ENCODE results near the gene HTRA3.

The HTRA3 gene

DNA sequence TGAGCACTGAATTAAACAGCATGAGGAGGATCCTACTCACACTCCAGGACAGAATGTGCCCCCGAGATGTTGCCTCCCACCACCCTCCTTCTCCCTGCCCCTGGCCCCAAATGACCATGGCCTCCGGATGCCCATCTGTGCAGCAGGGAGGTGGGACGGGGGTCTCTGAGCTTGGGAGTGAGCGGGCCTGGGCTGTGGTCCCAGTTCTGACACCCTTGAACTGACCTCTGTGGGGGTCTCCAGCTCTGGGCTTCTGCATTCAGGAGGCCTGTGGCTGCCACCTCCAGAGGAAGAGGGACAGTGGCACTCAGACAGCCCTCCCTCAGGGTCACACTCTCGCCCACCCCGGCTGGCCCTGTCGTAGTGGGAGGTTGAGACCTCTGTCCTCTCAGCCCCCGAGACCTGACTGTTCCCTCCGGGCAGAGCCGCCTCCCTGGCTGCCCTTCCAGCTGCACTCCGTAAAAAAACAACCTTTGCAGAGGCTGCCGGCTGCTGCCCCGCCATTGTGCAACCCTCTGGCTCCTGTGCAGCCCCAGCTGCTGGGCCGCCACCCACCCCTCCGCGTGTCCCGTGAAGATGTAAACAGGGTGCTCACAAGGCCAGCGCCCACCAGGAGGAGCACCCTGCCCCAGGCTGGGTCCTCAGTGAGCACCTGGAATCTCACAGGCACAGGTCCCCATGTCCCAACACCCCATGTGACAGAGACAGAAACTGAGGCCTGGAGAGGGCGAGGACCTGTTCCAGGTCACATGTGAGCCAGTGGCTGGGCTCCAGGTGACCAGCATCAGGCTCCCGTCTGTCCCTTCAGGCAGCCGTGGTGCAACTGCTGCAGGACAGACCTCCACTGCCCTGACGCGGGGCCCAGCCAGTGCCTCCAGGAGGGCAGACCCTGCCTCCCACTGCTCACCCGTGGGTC is 39.6 kb downstream of the HTRA3 start:
- DNase-seq (ENCODE audit: low read depth in 2 of 2), result no peak

DNA sequence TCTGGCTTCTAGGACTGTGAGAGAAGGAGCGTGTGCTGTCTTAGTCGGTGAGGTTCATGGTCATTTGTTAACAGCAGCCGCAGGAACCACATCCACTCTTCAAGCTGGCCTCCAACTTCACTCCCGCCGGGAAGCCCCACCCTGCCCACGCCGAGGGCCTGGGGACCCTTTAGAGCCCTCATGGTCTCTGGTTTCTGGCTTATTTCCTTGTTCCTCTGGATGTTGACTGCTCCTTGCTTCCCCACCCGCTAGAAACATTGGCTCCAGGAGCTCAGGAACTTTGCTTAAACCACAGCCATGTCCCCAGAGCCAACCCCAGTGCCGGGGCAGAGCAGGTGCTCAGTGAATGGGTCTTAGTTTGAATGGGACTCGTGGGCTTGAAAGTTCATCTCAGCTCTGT is 40.8 kb downstream of the HTRA3 start:
- no peak for DNase-seq (ENCODE audit: low read depth in 2 of 2)

DNA sequence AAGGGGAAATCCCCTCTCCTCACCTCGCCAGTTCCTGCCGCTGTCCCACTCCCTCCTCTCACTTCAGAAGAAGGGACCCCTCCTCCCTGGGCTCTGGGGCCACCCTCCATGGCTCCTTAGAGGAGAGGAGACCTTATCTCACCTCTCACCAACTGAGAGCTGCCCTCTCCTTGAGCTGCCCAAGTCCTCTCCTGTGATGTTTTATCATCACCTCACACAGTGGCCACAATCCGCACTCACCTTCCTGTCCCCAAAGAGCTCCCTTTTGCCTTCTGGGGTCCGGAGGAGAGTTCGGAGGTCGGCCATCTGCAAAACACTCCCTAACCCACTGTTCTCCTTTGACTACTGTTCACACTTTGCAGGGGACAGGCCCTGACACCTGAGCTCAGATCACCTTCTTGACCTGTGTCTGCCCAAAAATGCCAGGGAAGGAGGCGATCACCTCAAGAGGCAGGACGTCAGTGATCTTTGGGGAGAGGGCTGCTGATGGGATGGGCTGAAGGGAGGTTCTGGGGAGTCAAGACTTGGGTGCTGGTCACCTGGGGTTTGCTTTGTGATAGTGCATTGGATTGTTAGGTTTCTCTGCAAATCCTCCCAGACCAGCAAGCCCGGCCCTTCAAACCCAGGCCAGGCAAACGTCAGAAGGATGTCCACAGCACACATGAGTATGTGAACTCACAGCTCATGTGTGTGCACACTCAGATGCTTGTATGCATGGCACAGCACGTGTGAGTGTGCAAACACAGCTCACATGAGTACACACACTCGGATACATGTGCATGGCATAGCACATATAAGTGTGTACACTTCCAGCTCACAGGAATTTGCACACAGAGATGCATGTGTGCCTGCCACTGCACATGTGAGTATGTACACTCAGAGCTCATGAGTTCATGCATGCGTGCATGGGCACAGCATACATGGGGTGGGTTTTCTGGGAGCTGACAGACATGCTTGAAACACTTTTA is 41.8 kb downstream of the HTRA3 start:
- no peak for DNase-seq (ENCODE audit: low read depth in 2 of 2)

DNA sequence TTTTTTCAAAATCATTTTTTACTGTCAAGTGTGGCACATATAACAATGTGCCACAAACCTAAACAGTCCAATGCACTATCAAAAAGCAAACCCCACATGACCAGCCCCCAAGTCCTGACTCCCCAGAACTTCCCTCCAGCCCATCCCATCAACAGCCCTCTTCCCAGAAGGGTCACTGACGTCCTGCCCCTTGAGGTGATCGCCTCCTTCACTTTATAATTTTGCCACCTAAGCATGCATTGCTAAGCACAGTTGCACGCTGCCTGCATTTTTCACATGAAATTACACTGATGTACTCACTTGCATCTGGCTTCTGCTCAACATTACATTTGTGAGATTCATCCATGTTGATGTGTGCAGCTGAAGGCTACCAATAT is 42.5 kb downstream of the HTRA3 start:
- no peak for DNase-seq (ENCODE audit: low read depth in 2 of 2)

DNA sequence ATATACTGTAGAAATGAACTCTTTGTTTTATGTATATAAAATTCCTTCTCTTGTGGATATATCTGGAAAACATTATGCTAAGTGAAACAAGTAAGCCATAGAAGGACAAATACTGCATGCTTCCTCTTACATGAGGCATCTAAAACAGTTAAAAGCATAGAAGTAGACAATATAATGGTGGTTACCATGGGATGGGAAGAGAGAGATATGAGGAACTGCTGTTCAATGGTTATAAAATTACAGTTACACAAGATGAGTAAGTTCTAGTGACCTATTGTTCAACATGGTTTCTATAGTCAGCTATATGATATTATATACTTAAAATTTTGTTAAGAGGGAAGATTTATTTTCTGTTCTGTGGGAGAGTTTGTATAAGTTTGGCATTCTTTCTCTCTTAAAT is 43.4 kb downstream of the HTRA3 start:
- DNase-seq (ENCODE audit: low read depth in 2 of 2), result no peak

DNA sequence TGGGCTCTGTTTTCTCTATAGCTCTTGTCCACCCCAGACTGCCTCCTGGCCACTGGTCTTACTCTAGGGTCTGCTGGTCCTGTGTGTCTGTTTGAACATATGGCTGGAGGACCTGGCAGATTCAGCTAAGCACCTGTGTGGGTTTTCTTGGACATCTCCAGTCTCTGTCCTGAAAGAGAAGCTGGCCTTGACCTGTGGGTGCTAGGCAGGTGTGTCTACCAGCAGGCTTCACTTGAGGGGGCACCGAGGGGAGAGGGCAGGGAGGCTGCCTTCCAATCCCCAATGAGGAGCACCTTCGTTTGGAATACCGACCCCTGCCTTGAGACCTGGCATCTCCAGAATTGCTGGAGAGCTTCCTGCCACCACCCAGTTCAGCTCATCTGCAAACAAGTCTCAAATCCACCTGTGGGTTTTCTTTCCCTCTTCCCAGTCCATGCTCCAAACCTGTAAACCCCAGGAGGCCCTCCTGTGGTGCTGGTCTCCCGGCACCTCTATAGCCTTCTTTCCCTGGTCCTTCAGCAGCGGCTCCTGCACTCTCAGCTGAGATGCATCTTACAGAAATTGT is 45.2 kb downstream of the HTRA3 start:
- no peak for DNase-seq (ENCODE audit: low read depth in 2 of 2)

DNA sequence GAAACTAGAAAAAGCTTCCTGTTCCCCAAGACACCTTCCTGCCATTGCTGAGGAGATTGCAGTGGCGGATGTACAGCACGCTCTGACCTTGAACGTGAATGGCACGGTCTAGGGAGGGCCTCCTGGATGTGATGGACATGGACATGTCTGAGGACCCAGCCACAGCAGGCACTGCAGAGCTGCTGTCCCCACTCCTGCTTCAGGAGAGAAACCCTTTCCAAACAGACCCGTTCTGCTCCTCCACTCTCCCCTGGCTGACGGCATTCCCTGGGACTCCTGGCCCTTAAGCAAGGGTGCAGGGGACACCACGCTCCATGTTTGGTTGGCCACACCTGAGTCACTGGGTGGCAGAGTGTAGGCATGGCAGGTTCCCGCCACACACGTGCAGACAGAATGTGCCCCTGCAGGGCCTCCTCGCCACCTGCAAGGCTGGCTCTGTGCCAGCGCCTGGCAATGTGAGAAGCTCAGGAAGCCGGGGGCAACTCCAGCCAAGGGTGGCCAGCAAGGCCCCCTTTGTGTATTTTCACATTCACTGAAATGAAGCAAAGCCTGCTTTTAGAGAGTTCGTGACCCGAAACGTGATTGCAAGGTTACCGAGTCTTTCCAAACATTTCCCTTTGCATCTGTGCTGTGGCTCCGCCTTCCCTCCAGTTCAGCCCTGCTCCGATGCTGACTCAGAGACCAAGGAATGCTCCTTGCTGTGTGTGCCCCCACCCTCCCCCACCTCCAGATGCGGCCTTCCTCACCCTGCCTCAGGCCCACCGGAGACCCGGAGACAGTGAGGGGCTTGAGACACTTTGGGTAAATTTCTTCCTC is 46.1 kb downstream of the HTRA3 start:
- no peak for DNase-seq (ENCODE audit: low read depth in 2 of 2)

DNA sequence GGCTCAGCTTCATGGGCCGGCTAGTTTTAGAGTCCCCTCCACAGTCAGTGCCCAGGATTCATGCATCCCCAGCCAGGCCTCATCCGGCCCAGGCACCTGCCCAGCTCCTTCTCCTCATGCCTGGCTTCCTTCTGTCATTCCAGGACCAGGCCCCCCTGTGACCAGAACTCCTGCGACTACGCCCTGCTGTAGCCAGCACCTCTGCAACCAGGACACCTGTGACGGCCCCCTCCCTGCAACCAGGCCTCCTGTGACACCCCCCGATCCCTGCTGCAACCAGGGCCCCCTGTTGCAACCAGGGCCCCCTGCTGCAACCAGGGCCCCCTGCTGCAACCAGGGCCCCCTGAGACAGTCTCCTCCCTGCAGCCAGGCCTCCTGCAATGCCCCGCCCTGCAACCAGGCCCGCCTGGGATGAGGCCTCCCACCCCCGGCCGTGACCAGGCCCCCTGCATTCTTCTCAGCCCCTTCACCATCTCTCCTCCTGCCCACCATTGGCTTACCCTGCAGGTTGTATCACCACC is 46.8 kb downstream of the HTRA3 start:
- no peak for DNase-seq (ENCODE audit: low read depth in 2 of 2)

DNA sequence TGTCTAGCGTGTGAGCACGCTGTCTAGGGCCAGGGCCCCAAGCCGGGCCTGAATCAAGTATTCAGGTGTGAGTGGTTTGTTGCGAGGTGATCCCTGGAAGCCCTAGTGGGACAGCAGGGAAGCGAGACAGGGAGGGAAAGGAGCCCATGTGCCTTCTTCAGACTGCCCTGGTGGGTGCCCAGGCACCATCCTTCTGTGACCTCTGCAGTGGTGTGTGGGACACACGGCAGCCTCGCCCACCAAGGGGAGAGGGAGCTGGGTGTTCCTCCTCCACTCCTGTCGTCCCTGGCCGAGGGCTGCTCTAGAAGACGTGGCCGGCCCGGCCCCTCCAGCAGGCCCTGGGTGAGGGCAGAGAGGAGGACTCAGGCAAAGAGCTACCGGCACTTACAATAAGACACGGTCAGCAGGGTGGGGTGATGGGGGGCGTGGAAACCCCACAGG is 47.4 kb downstream of the HTRA3 start:
- no peak for DNase-seq (ENCODE audit: low read depth in 2 of 2)

DNA sequence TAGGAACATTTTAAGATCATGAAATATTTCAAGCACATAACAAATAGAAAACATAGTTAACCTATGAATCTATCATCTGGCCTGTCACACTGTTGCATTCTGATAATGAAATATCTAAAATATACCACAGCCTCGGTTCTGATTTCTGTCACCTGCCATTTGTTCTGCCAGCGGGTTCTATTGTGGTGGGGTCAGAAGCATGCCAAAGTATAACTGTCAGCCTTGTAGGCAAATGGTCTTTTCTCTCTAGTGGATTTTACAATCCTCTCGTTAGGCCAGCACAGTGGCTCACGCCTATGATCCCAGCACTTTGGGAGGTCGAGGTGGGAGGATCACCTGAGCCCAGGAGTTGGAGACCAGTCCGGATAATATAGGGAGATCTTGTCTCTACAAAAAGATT is 47.9 kb downstream of the HTRA3 start:
- no peak for DNase-seq (ENCODE audit: low read depth in 2 of 2)

DNA sequence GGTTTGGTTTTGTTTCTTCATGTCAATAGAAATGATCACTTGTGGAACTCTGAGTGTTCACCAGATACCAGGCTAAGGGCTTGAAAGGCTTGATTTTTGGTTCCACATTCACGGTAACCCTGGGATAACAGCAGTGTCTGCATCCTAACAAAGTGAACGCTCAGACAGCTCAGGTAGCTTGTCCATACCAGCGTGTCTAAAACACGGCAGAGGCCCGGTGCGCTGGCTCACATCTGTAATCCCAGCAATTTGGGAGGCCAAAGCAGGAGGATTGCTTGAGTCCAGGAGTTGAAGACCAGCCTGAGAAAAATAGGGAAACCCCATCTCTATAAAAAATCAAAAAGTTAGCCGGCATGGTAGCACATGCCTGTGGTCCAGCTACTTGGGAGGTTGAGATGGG is 49.0 kb downstream of the HTRA3 start:
- DNase-seq (ENCODE audit: low read depth in 2 of 2), result no peak

DNA sequence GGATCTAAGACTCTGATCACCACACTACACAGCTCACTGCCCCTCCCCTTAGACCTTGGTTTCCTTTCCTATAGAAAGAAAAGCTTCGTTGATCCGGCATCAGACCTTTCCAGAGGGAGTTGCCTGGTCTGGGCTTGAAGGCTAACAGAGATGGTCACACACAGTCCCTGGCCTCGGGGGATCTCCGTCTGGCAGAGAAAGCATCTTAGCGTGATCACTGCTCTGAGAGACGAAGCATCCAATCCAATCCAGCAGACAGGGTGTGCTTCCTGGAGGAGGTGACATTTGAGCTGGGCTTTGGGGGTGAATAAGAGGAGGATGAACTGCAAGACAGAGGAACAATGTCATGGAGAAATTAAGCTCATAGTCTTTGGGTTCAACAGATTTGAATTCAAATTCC is 49.5 kb downstream of the HTRA3 start:
- no peak for DNase-seq (ENCODE audit: low read depth in 2 of 2)

DNA sequence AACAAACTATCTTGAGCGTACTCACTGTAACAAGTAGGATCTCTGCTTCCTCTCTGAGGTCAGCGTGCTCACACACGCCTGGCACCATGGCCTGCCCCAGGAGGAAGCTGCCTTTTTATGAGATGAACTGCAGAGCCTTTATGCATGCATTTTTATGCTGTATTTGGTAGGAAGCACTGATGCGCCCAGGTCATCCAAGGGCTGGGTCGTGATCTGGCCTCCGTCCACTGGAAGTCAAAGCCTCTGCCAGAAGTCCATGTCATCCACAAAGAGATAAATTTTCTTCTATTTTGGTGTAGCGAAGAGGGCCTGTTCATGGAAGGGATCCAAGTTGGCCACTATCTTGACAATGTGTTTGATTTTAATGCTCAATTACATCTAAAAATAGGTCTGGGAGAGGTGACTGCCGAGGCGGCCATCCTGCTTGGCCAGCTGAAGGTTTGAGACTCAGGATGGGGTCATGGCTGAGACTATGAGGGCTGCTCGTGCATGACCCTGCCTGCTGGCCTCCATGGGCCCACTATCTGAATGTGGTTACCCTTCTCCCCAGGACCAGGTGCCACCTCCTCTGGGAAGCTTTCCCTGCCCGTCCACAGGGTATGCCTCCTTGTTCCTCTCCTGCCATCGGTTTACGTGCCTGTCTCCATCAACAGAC is 50.3 kb downstream of the HTRA3 start:
- DNase-seq (ENCODE audit: low read depth in 2 of 2), result no peak

DNA sequence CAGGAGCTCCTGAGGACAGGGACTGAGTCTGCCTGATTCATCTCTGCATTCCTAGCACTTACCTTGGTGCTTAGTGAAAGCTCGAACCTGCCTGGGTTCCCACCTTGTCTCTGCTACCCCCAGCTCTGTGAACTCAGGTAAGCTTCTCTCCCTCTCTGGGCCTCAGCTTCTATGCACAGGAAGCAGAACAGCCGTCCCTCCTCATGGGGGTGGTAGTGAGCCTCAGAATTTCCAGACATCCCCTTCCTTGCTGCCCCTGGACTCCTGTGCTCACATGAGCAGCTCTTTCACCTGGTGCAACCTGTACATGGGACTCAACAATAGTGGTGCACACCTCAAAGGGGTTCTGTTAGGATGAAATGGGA is 50.8 kb downstream of the HTRA3 start:
- no peak for DNase-seq (ENCODE audit: low read depth in 2 of 2)

DNA sequence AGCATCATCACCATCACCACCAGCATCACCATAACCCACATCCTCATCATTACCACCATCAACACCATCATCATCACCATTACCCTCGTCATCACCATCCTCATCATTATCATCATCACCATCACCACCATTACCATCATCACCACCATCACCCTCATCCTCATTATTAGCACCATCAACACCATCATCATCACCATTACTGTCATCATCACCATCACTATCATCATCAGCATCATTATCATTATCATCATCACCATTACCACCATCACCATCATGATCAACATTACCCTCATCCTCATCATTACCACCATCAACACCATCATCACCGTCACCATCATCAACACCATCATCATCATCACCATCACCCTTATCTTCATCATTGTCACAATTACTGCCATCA is 51.7 kb downstream of the HTRA3 start:
- DNase-seq (ENCODE audit: low read depth in 2 of 2), result no peak

DNA sequence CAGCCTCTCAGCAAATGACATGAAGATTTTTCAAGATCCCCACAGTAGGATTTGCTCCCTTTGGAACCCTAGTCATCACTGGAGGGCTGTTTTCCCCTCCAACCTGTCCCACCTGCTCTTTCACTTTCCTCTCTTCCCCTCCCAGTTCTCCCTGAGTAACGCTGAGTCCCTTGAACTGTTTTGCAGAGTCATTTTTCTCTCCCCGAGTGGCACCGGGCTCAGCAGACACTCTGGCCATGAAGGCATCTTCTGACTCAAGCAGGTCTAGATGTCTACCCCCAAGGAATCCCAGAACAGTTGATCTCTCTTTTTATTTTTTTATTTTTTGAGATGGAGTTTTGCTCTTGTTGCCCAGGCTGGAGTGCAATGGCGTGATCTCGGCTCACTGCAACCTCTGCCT is 52.2 kb downstream of the HTRA3 start:
- DNase-seq (ENCODE audit: low read depth in 2 of 2), result no peak

DNA sequence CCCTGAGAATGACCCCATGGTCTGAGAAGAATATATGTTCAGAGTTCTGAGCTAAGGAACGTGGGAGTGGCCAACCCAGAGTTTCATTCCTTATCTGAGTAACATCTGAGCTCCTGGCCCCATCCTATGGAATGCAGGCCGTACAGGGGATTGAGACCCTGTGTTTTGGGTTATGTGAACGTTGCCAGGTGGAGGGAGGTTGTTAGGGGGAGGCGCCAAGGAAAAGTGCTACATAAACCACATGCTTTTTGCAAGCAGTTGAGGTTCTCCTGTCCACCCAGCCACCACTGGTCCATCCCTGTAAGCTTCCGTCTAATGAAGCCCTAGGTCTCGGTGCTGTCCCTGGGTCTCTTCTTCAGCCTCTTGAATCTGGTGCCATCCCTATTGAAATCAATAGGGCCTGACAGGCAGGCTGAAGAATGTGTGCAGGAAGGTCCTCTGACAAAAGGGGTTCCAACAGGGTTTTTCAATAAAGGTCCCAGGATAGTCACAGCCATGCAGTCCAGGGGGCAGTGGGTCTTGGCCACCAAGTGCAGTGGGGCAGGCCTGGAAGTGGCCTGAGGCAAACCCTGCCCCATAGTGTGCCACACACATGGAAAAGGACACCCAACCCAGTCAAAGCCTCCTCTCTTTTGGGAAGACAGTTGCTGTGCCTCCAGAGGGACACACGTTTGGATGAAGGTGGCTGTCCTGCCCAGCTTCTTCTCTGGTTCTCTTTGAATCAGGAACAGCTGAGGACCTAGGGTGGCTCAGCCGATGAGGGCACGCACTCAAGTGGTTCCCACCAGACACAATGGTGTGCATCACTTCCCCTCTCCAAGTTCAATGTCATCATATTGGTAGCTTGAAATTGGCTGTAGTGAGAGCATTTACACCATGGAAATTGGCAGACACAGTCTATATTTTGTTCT is 53.5 kb downstream of the HTRA3 start:
- no peak for DNase-seq (ENCODE audit: low read depth in 2 of 2)

DNA sequence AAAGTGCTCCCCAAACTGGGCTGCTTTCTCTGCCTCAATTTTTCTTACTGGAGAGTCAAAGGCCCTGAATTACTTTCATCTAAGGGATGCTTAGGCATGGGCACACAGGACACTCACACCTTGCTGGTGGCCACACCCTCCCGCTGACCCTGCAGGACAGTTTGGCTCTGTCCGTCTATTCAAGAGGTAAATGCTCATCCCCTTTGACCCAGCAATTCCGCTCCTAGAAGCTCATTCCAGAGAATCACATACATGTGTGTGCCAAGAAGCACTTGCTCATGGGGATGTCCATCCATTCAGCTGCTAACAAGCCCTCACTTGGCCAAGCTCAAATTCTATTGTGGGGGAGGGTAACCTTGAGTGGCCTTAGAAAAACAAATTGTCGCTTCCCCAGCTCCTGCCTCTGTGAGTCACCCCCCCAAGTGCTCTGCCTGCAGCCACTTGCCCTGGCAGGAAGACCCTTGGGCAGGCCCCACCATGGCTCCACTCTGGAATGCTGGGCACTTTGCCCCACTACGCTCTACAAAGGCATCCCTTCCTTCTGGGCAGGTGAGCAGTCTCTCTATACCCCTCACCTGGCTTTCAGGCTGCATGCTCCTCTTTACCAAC is 54.5 kb downstream of the HTRA3 start:
- no peak for DNase-seq (ENCODE audit: low read depth in 2 of 2)

DNA sequence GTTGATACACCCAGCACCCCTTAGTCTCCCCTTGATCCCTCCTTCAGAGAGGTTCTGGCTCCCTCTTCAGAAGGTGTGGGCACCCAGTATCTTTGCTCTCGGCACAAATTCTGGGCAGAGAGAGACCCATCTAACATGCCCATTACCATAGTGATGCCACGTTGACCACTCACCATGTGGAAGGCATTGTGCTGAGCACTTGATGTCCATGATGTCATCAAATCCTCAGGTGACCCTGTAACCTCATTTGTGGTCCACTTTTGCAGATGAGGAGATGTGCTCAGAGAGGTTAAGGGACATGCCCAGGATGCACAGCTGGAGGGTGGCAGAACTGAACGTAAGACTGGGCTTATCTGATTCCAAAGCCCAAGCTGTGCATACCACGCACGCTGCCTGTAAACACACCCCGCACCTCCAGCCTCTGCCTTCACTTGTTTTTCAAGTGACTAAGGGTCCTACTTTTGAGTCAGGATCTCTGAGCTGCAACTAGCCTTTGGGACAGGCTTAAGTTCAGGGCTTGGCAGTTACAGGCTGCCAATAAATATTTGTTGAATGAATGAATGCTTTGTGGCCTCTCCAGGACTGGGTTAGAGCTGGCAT is 55.2 kb downstream of the HTRA3 start:
- no peak for DNase-seq (ENCODE audit: low read depth in 2 of 2)

Measured in stimulated activated CD4-positive, alpha-beta T cell treated with anti-CD3 and anti-CD28 coated beads, Interleukin-1b, Interleukin-23, amount 100 ng/mL, for 4 hours (primary cell).